NCI-H1436 (cell line): ENCODE data around the gene NSD2.
A peak's percentile ranks its signal among the peaks of the same experiment; 100 is the strongest.
"Not testable (repeated sequence)": the region's sequence is repeated elsewhere in the genome, so short reads cannot be mapped to it uniquely, and the experiment has no call there.

Source experiments
- DNase-seq: peaks from one replicate; lab custom pipeline; 2025; lab: John Stamatoyannopoulos, UW

NSD2 gene

GRCh38 chr4:1842339-1842895, 28.8 kb upstream of the NSD2 start:
- no peak for DNase-seq

GRCh38 chr4:1842993-1843448, 28.2 kb upstream of the NSD2 start:
- DNase-seq = no peak

- no peak for DNase-seq
Observed at GRCh38 chr4:1843852-1844251, 27.3 kb upstream of the NSD2 start.

GRCh38 chr4:1844618-1845017, 26.6 kb upstream of the NSD2 start:
- not testable (repeated sequence) for DNase-seq

GRCh38 chr4:1846580-1846979, 24.6 kb upstream of the NSD2 start:
- no peak for DNase-seq

- DNase-seq = no peak
Observed at GRCh38 chr4:1850276-1850675, 20.9 kb upstream of the NSD2 start.

GRCh38 chr4:1851160-1851559, 20.0 kb upstream of the NSD2 start:
- DNase-seq = no peak

GRCh38 chr4:1851575-1852410, 19.4 kb upstream of the NSD2 start:
- no peak for DNase-seq

- DNase-seq = no peak
Observed at GRCh38 chr4:1852904-1853623, 18.1 kb upstream of the NSD2 start.

GRCh38 chr4:1854752-1855151, 16.4 kb upstream of the NSD2 start:
- no peak for DNase-seq

- DNase-seq = no peak
Observed at GRCh38 chr4:1855333-1856070, 15.7 kb upstream of the NSD2 start.

GRCh38 chr4:1856071-1856942, 14.9 kb upstream of the NSD2 start, which contains the start of gene LETM1:
TSS of gene LETM1 (minus strand) at chr4:1856156. CDS start at chr4:1855950, 206 bp downstream.
- DNase-seq = peak; percentile 86

- no peak for DNase-seq
Observed at GRCh38 chr4:1856943-1857699, 14.1 kb upstream of the NSD2 start.

GRCh38 chr4:1857931-1858330, 13.3 kb upstream of the NSD2 start:
- DNase-seq = no peak

- DNase-seq = no peak
Observed at GRCh38 chr4:1859389-1859753, 11.8 kb upstream of the NSD2 start.

GRCh38 chr4:1862055-1862911, 8.9 kb upstream of the NSD2 start:
- no peak for DNase-seq

- no peak for DNase-seq
Observed at GRCh38 chr4:1862961-1863296, 8.3 kb upstream of the NSD2 start.

GRCh38 chr4:1863297-1864033, 7.7 kb upstream of the NSD2 start:
- DNase-seq = no peak
